NCI-H460 (cell line): ENCODE measurements around the gene PRR7. TPM values are rescaled to one million over a fixed set of nuclear protein-coding genes. Genes with fewer than 3 reads are reported as not detected.

Experiments
- total RNA-seq: library from RNA; depleted of rRNA; stranded (reverse); fragments of >200 nt; shearing (Covaris generic); gene quantifications from 2 replicates; pipeline ENCODE4 v1.2.3, GENCODE V29; 2014; rRNA removed

The PRR7 gene
- total RNA-seq, 1 experiment from 2014 or later: 29.8 TPM

Other genes starting within 250 kb of the PRR7 start
- 29.1 and 29.7 TPM in 2 replicates for gene RAB24, start 143.1 kb upstream of the PRR7 start, total RNA-seq
- gene PRELID1, start 143.0 kb upstream of the PRR7 start, total RNA-seq: 192 and 236 TPM in 2 replicates
- gene MXD3, start 134.9 kb upstream of the PRR7 start, total RNA-seq: 15.3 and 15.8 TPM in 2 replicates
- gene LMAN2, start 95.1 kb upstream of the PRR7 start, total RNA-seq: 274 and 278 TPM in 2 replicates
- 16.0 and 21.4 TPM in 2 replicates for gene RGS14, start 88.9 kb upstream of the PRR7 start, total RNA-seq
- not detected in 2 replicates for gene SLC34A1, start 62.4 kb upstream of the PRR7 start, total RNA-seq
- not detected in 2 replicates for gene PFN3, start 46.2 kb upstream of the PRR7 start, total RNA-seq
- 10.9 and 12.8 TPM in 2 replicates for gene F12, start 37.2 kb upstream of the PRR7 start, total RNA-seq
- 37.8 and 38.3 TPM in 2 replicates for gene GRK6, start 20.1 kb upstream of the PRR7 start, total RNA-seq
- gene DBN1, start 26.8 kb downstream of the PRR7 start, total RNA-seq: 53.1 and 59.3 TPM in 2 replicates
- 24.3 and 25.0 TPM in 2 replicates for gene PDLIM7, start 50.8 kb downstream of the PRR7 start, total RNA-seq
- 0.61 and 1.2 TPM in 2 replicates for gene DOK3, start 63.0 kb downstream of the PRR7 start, total RNA-seq
- 88.9 and 95.6 TPM in 2 replicates for gene DDX41, start 70.1 kb downstream of the PRR7 start, total RNA-seq
- gene FAM193B, start 107.7 kb downstream of the PRR7 start, total RNA-seq: 15.5 and 20.8 TPM in 2 replicates
- 47.5 and 57.0 TPM in 2 replicates for gene TMED9, start 145.4 kb downstream of the PRR7 start, total RNA-seq
- gene B4GALT7, start 153.3 kb downstream of the PRR7 start, total RNA-seq: 18.7 and 19.1 TPM in 2 replicates